ENCODE results near the gene CEP162.

The CEP162 gene, protein sequence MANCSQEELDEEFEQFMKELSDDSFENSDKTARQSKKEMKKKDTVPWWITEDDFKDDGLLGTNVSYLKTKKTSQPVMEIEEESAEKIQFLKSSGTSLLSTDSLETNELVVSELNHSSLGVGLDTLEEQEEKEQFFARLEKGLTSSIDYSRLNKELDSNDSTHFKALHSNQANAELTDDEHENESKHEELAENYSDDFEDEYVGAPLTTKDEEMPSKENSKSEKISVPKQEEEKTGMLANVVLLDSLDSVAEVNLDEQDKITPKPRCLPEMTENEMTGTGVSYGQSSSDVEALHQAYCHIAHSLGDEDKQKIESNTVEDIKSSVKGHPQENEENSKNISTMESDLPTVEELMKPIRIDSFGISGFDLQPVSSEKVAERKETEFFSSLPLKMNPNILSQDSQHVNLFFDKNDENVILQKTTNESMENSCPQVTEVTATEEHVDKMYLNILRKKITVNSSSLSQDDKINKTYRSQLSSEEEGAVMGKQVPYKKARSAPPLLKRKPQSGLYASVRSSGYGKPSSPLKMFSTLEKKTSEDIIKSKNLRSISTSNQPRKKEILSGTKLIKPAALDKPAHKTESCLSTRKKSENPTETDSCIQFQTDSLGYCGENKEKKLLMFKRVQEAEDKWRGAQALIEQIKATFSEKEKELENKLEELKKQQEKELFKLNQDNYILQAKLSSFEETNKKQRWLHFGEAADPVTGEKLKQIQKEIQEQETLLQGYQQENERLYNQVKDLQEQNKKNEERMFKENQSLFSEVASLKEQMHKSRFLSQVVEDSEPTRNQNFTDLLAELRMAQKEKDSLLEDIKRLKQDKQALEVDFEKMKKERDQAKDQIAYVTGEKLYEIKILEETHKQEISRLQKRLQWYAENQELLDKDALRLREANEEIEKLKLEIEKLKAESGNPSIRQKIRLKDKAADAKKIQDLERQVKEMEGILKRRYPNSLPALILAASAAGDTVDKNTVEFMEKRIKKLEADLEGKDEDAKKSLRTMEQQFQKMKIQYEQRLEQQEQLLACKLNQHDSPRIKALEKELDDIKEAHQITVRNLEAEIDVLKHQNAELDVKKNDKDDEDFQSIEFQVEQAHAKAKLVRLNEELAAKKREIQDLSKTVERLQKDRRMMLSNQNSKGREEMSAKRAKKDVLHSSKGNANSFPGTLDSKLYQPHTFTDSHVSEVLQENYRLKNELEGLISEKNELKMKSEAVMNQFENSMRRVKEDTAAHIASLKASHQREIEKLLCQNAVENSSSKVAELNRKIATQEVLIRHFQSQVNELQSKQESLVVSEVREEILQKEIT (N-terminal part only)

DNA sequence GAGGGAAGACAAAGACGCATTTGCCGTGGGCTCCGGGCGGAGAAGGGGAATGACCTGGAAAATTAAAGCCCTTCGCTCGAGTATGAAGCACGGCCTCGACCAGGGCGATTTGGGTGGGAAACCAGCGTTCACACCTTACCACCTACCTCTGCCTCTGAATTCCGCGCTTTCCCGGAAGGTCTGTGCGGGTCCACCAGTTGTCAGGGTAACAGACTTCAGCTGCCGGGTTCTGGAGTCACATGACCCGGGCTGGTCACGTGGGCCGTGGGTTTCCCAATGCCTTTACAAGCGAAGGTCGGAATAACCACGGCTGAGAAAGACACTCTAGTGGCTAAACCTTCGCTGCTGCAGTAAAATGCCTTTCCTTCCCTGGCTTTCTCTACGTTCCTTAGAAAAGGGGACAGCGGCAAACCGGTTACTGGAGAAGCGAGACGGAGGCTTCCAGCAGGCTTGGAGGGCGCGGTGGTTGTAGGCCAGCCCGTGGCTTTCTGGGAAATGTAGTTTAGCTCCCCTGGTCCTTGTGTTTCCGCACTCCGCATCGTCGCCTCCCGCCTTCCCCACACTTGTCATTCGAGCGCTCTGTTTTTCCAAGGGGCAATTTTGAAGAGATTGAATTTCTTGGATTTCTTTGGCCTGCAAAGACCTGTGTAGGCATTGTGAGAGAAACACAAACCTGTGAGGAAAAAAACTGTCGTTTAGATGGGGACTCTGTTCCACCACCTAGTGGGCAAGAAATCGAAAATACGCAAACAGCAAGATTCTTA lies at the start of gene CEP162:
Gene CEP162 (minus strand): TSS at position 210 of the 764 bp plus-strand sequence. CDS start 1,250 bp downstream, outside the sequence.
- Histone ChIP-seq H3K36me3 (replicated peaks) (no peaks in the 10 kb centered on the region), H3K27ac (peak within 1 kb of the TSS; percentile 75), H3K27me3 (replicated peaks) (no peaks in the 10 kb centered on the region), H3K4me3 (ENCODE audit: low read depth, low read length) (peak within 1 kb of the TSS; percentile 80)
- TF ChIP-seq, protein P1, sequence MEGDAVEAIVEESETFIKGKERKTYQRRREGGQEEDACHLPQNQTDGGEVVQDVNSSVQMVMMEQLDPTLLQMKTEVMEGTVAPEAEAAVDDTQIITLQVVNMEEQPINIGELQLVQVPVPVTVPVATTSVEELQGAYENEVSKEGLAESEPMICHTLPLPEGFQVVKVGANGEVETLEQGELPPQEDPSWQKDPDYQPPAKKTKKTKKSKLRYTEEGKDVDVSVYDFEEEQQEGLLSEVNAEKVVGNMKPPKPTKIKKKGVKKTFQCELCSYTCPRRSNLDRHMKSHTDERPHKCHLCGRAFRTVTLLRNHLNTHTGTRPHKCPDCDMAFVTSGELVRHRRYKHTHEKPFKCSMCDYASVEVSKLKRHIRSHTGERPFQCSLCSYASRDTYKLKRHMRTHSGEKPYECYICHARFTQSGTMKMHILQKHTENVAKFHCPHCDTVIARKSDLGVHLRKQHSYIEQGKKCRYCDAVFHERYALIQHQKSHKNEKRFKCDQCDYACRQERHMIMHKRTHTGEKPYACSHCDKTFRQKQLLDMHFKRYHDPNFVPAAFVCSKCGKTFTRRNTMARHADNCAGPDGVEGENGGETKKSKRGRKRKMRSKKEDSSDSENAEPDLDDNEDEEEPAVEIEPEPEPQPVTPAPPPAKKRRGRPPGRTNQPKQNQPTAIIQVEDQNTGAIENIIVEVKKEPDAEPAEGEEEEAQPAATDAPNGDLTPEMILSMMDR (IDR thresholded peaks at IDR 0.05; ENCODE audit: low read depth, low read length, missing control alignments), result peak; percentile 72
- in situ Hi-C loops (cut with HindIII; ENCODE audit: low pct_ligation_motif_present, low sequenced_read_pairs), result no loop called here
- DNase-seq, result peak; percentile 90

DNA sequence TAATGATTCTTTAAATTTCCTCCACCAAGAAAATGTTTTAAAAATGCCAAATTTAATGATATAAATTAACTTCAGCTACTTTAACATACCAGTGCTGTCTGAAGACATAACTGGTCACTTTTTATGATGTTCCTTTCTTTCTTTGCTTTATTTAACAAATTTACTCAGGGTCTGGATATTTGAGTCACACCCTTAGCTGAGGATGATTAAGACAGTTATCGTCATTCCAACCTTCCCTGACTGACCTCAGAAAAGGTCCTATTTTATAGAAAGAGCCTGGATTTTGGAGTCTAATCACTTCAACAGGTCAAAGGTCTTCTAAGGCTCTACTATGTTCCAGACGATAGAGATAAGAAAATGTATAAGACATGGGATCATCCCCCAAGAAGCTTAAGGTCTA lies 47.4 kb upstream of the CEP162 start:
- in situ Hi-C loops (cut with HindIII; ENCODE audit: low pct_ligation_motif_present, low sequenced_read_pairs), result no loop called here
- Histone ChIP-seq H3K27ac (no peak overlapping the region), H3K36me3 (replicated peaks) (no peaks in the 10 kb centered on the region), H3K4me3 (ENCODE audit: low read depth, low read length) (no peak overlapping the region), H3K27me3 (replicated peaks) (no peaks in the 10 kb centered on the region)
- TF ChIP-seq, protein P1 (IDR thresholded peaks at IDR 0.05; ENCODE audit: low read depth, low read length, missing control alignments), result no peak
- DNase-seq, result no peak

DNA sequence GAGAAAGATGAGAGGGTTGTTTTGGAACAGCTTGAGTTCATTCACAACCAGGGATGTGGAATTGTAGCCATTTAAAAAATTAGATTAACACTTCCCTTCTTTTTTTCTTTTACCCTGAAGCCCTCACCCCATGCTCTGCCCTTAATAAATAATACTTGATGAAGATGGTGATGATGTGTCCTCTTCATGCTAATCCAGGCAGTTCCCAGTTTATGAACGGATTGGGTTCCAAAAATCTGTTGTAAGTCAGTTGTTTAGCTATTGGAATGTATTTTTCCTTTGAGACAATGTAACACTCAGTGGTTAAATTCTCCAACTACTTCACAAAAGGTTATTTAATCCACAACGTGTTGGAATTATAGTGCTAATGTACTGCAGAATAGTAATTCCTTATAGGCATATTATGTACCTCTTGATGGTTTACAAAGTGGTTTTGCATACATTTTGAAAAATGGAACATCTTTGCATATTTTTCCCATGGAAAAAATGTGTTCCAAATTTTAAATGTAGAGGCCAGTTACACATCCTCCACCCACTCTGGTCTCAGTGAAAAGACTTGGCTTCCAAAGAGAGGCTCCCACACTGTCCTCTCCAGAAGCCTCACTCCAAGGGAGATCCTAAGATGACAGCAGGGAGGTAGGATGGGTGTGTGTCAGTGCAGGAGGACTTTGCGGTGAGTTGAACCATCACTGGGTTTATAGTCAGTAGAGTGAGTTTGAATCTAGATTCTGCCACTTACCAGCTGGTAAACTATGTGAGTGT lies 45.8 kb upstream of the CEP162 start:
- H3K36me3 ChIP-seq (replicated peaks), result no peaks in the 10 kb centered on the region
- H3K27ac ChIP-seq, result no peak overlapping the region
- no peaks in the 10 kb centered on the region for H3K27me3 ChIP-seq (replicated peaks)
- in situ Hi-C loops (cut with HindIII; ENCODE audit: low pct_ligation_motif_present, low sequenced_read_pairs), result no loop called here
- no peak for DNase-seq
- no peak overlapping the region for H3K4me3 ChIP-seq (ENCODE audit: low read depth, low read length)
- TF ChIP-seq, protein P1 (IDR thresholded peaks at IDR 0.05; ENCODE audit: low read depth, low read length, missing control alignments), result no peak

DNA sequence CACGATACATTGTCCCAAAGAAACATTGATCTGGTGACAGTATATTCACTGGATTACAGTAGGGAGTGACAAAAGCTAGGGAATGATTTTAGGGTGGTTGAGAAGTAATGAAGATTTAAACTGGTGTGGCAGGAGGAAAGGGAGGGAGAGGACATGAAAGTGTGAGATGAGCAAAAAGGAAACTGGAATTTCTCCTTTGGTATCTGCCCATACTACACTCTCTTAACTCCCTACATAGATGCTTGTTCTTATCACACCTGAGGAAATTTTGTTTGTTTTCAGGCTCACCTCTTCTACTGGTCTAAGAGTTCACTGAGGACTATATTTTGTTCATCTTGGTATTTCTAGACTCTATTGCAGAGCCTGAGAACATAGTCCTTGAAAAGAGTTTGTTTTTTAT lies 44.9 kb upstream of the CEP162 start:
- no peak overlapping the region for H3K4me3 ChIP-seq (ENCODE audit: low read depth, low read length)
- DNase-seq, result no peak
- H3K27me3 ChIP-seq (replicated peaks), result no peaks in the 10 kb centered on the region
- TF ChIP-seq, protein P1 (IDR thresholded peaks at IDR 0.05; ENCODE audit: low read depth, low read length, missing control alignments), result no peak
- H3K36me3 ChIP-seq (replicated peaks), result no peaks in the 10 kb centered on the region
- in situ Hi-C loops (cut with HindIII; ENCODE audit: low pct_ligation_motif_present, low sequenced_read_pairs), result no loop called here
- no peak overlapping the region for H3K27ac ChIP-seq
